Central memory CD4-positive, alpha-beta T cell (primary cell): ENCODE measurements around the gene NCAM1.
"Not testable (repeated sequence)": the region's sequence is repeated elsewhere in the genome, so short reads cannot be mapped to it uniquely, and the experiment has no call there.

Source experiments
- DNase-seq: peaks from one replicate; pipeline ENCODE4 v3.0.0; 2022

The NCAM1 gene

GRCh38 chr11:113022262-113022661 lies 61.0 kb downstream of the NCAM1 start:
- DNase-seq: no peak

GRCh38 chr11:113023228-113023627 lies 62.0 kb downstream of the NCAM1 start:
- no peak for DNase-seq

DNA sequence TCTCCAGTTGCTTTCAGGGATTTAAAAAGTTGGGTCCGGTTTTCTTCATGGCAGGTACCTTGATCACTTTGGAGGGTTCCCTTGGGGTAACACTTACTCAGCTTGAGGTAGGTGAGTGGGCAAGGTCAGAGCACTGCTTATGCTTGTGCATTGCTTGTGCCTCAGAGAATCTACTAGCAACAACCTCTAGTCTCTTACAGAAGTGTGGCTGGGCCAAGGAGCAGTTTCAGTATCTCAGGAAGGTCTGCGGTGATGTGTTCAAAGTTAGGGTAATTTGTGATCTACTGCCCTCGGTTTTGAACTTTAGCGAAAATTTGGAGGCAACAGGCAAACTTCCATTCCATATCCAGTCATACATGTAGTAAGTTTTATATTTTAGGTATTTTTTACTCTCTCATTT lies 62.8 kb downstream of the NCAM1 start:
- no peak for DNase-seq

DNA sequence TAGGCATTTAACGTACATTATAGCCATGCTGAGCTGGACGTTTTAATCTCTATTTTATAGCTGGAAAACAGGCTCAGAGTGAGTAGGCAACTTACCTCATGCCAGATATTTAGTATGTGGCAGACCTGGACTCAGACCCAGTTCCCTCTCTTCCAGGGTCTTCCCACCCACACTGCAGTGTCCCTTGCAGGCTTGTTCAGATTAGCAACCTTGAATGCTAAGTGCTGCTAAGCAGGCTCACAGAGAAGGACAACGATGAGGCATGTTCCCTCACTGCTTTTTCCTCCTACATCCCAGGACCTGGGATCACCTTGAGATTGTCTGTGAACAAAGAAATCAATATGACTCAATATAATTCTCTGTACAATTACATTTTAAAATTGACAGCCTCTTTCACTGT lies 65.6 kb downstream of the NCAM1 start:
- DNase-seq: no peak

GRCh38 chr11:113034576-113034975 lies 73.4 kb downstream of the NCAM1 start:
- DNase-seq: no peak

DNA sequence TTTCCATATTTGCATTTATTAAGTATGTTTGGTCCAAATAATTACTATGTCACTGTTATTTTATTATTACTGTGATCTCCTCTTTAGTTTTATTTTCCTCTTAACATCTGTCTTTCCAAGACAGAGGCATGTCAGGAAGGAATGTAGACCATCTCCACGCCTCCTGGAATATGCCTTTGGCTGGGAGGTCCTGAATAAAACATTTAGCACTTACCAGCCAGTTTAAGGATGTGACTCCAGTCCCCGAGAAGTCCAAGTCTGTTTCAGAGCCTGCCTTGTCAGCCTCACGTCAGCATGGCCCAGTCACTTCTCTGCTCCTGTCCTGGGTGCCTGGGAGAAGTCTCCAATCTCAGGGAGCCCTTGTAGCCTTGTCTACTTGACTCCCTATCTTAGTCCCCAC lies 74.5 kb downstream of the NCAM1 start:
- no peak for DNase-seq

- DNase-seq: no peak
These were observed 82.5 kb downstream of the NCAM1 start for GRCh38 chr11:113043698-113044097.

DNA sequence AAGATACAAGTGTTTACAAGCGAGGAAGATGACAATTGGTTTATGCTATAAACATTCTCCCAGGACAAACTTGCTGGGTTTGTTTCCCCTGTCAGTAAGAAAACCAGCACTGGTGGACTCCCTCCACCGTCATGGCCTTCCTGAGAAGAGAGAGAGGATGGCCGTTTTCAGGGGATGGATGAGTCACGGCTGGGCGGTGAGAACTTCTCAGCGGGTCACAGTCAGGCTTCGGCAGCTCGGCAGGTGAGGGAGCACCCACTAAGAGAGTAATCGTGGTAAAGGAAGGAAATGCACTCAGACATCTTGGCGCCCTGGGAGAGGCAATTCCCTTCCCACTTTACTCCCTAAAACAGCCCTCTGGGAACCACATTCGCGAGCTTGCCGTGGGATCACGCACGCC lies 83.9 kb downstream of the NCAM1 start:
- DNase-seq: no peak

- DNase-seq: no peak
These were observed 85.6 kb downstream of the NCAM1 start for GRCh38 chr11:113046866-113047265.

GRCh38 chr11:113048820-113049768 lies 87.9 kb downstream of the NCAM1 start:
- DNase-seq: no peak

GRCh38 chr11:113053042-113053441 lies 91.8 kb downstream of the NCAM1 start:
- not testable (repeated sequence) for DNase-seq

DNA sequence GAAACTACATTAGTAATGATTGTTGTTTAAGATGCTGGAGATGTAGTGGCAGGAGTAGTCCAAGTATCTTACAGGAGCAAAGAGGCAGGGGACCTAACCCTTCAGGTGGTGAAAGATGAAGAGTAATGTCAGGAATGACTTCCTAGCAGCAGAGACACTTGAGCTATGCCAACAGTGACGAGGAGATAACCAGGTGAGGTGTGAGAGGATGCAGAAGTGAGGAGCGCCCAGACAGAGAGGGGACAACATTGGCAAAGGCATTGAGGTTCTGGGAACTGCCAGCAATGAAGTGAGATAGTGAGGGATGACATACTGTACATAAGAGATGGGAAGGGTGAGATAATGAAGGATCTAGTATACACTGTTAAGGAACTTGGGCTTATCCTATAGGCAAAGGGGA lies 95.8 kb downstream of the NCAM1 start:
- DNase-seq: no peak

GRCh38 chr11:113059548-113059947 lies 98.3 kb downstream of the NCAM1 start:
- no peak for DNase-seq

DNA sequence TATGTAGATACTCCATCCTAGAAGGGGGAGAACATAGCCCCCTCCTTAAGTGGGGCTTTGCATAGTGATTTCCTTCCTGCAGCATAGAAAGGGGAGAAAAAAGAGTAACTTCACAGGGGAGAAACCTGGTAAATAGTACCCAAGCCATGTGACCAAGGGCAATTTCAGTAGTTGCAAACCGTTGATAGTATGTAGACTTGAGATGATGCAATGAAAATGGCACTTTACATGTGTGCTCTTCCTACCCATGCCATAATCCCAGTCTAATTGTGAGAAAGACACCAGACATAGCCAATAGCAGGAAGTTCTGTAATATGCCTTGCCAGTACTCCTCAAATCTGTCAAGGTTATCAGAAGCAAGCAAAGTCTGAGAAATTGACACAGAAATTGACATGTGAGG lies 104.1 kb downstream of the NCAM1 start:
- no peak for DNase-seq

DNA sequence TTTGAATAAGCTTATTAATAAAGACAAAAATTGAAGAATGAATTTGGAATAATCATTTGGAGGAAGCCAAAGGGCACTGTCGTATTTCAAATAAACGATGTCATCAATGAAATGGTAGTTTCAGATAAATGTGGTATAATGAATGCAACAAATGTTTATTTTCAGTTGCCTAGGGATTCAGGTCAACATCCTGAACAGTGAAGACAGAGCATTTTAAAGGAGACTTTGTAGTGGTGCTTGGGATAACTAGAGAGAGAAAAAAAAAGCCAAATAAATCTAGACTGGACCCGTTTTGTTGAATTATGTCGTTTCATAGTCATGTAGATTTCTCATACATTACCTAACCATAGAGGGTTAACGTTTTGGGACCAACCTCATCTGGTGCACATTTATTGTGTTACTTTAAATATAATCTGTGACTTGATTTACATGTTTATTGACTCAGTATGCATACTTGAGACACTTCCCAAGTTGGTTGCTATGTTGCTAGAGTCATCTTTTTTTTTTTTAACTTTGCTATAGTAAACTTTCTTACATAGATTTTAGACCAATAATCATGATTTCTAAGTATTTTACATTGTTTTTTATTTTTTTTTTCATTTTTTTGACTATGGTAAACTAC lies 111.1 kb downstream of the NCAM1 start:
- DNase-seq: no peak

DNA sequence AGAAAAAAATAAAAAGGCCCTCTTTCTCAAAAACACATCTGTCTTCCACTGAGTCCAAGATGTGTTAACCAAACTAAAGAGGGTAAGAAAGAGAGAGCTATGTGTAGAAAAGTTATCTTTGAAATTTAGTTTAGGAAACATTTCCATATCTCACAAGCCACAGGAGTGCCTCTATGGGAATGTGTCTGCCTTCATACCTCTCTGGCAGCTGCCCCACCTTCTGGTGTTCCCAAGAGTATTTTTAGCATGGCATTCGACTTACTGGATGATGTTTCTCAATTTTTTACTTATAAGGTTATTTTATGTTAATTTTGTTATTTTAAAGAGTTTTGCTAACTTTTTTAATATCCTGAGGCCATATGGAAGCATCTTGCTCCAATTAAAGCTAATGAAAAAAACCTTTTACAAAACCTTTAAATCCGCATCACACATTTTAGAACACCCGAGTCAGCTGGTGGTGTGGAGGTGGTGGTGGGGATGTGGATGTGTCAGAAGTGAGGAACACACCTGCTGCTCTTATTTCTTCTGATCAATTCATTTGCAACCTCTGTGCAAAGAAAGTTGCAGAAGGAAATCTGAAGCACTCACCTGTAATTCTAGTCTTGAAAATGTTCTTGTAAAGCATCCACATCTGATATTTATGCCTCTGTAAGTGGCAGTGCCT lies 112.2 kb downstream of the NCAM1 start:
- no peak for DNase-seq

- DNase-seq: no peak
These were observed 114.4 kb downstream of the NCAM1 start for GRCh38 chr11:113075586-113076095.

DNA sequence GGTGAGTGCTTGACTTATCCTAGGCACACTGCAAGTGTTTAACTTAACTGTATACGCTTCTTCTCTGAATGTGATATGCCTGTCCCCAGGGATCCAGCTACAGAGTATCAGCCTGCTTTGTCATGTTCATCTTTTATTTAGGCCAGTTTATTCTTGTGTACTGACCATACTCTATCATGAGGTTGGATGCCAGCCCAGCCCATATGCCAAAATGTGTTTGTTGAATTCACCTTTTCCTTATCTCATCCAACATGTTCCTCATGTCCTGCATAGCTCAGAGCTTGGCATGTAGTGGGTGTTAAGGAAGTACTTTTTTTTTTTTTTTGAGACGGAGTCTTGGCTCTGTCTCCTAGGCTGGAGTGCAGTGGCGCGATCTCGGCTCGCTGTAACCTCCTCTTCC lies 116.2 kb downstream of the NCAM1 start:
- DNase-seq: no peak

DNA sequence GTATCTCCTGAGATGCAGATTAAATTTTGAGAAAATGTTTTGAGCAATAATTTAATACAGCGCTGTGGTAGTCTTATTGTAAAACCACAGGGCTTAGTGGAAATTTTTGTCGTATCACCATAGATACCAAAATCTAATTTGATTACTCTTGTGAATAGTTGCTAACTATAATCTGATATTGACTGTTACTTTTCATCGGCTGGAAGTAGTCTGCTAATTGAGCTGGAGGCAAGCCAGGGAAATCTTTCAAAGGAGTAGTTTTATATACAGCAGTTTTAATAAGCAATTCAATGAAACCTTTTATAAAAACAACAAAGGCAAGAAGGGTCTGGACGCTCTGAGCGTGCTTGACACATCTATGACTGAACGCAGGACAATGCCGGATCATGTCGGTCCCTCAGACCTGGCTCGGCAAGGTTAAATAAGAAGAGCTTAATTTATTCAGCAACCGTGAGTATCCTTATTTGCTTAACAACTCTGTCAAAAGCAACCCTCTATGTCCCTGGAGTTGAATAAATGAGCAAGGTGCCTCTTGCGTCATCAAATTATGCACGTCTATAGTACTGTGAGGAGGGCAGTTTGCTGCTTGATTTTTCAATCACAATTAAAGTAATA lies 121.2 kb downstream of the NCAM1 start:
- DNase-seq: no peak

- no peak for DNase-seq
These were observed 122.4 kb downstream of the NCAM1 start for GRCh38 chr11:113083571-113083970.

DNA sequence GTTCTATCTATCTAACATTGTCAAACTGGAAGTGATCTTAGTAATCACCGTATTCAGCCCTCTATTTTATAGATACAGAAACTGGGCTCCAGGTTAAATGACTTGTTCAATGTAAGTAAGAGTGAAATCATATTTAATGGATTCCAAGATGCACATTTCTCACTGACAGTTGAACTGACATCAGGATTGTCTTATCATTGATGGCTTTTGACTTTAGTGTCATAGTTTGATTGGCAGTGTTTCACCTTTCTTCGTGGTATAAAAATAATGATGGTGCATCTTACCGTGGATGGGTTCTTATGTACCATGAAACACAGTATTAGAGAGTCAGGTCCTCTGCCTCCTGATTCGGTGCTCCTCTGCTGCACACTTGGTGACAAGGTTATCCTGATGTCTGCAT lies 123.1 kb downstream of the NCAM1 start:
- no peak for DNase-seq

DNA sequence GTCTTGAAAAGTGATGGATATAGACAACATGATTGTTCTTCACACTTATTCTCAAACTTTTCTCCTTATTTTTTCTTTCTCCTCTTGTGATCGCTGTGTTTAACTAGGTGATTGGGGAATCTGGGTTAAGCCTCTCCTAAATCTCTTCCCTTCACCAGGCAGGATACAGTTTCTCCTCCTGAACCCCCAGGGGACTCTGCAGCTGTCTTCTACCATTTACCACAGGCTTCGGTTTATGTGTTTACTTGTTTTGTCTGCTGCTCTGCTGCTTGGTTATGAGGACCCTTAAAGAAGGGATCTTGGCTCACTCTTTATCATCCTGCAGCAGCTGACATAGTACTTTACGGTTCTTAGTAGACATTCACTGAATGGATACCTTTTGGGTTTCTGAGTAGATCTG lies 124.2 kb downstream of the NCAM1 start:
- DNase-seq: no peak

GRCh38 chr11:113087706-113088105 lies 126.5 kb downstream of the NCAM1 start:
- DNase-seq: no peak
